Activated naive CD8-positive, alpha-beta T cell treated with anti-CD3 and anti-CD28 coated beads for 36 hours (primary cell): ENCODE measurements around the gene OR52K2. TPM values are rescaled to one million over a fixed set of nuclear protein-coding genes. Genes with fewer than 3 reads are reported as not detected.

Experiments used
- DNase-seq: peaks from one replicate; pipeline ENCODE4 v3.0.0; 2021
- H3K27ac Mint-ChIP-seq: one replicate; pipeline ENCODE4 v1.8.0; 2022; ENCODE audit warnings: mild to moderate bottlenecking, moderate library complexity, mixed read lengths
- H3K27me3 Mint-ChIP-seq: one replicate; pipeline ENCODE4 v1.8.0; 2022; ENCODE audit warnings: mild to moderate bottlenecking, mixed read lengths
- H3K36me3 Mint-ChIP-seq: one replicate; pipeline ENCODE4 v1.8.0; 2021; ENCODE audit warnings: mild to moderate bottlenecking, mixed read lengths
- H3K4me1 Mint-ChIP-seq: one replicate; pipeline ENCODE4 v1.8.0; 2021; ENCODE audit warnings: mixed read lengths
- H3K4me3 Mint-ChIP-seq: one replicate; pipeline ENCODE4 v1.8.0; 2022; ENCODE audit warnings: mild to moderate bottlenecking, moderate library complexity, mixed read lengths
- H3K9me3 Mint-ChIP-seq: one replicate; pipeline ENCODE4 v1.8.0; 2022; ENCODE audit warnings: mixed read lengths
- total RNA-seq, 2 experiments: library from RNA; stranded (reverse); gene quantifications; one replicate each; pipeline ENCODE4 v1.2.3, GENCODE V29; 2021

OR52K2 gene
- total RNA-seq, 2 experiments from 2014 or later, result not detected

GRCh38 chr11:4496557-4497248 lies 47.6 kb downstream of the OR52K2 start:
- no peak overlapping the region for H3K4me3 Mint-ChIP-seq
- peaks cover 6% of the 10 kb centered on the region for H3K4me1 Mint-ChIP-seq
- H3K27me3 Mint-ChIP-seq, result peaks cover 8% of the 10 kb centered on the region
- H3K9me3 Mint-ChIP-seq, result no peaks in the 10 kb centered on the region
- H3K36me3 Mint-ChIP-seq, result no peaks in the 10 kb centered on the region
- H3K27ac Mint-ChIP-seq, result no peak overlapping the region
- DNase-seq, result no peak

Other genes with a start within 250 kb of the OR52K2 start
- not detected for gene OR52B4, start 80.9 kb upstream of the OR52K2 start, total RNA-seq
- gene TRIM21, start 55.6 kb upstream of the OR52K2 start, total RNA-seq, result 10 to 100 TPM; 34.3 to 37.1 TPM
- gene OR52K1, start 33.4 kb downstream of the OR52K2 start, total RNA-seq, result not detected
- gene OR52M1, start 95.9 kb downstream of the OR52K2 start, total RNA-seq, result not detected
- gene OR52I2, start 132.4 kb downstream of the OR52K2 start, total RNA-seq, result not detected
- gene OR52I1, start 144.7 kb downstream of the OR52K2 start, total RNA-seq, result not detected
- gene TRIM68, start 158.9 kb downstream of the OR52K2 start, total RNA-seq, result 10 to 100 TPM; 11.1 to 12.0 TPM
- gene OR51D1, start 188.2 kb downstream of the OR52K2 start, total RNA-seq, result not detected
- gene OR51E1, start 194.7 kb downstream of the OR52K2 start, total RNA-seq, result not detected
- gene OR51E2, start 248.6 kb downstream of the OR52K2 start, total RNA-seq, result not detected